ENCODE results near the gene RXRA. TPM values are rescaled to one million over a fixed set of nuclear protein-coding genes. Genes with fewer than 3 reads are reported as not detected.
A peak's percentile ranks its signal among the peaks of the same experiment; 100 is the strongest.

The RXRA gene
- total RNA-seq, 2 donors from 2014 or later: 34.5 to 50.8 TPM

DNA sequence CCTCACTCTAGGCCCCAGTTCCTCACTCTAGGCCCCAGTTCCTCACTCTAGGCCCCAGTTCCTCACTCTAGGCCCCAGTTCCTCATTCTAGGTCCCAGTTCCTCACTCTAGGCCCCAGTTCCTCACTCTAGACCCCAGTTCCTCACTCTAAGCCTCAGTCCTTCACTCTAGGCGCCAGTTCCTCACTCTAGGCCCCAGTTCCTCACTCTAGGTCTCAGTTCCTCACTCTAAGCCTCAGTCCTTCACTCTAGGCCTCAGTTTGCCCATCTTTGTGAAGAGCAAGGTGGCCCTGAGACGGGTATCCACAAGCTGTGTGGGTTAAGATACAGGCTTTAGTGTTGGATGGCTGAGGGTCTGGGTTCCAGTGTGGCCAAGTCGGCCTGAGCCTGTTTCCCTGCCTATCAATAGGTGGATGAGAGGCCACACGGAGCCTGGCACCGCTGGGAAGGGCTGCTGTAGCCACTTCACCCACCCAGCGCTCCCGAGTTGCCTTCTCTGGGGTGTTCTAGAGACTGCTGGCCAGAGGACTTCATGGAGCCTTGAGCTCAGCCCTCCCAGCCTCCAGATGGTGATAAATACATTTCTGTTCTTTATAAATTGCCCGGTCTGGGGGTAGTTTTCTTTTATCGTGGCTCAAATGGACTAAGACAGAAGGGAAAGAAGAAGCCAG lies 150.2 kb downstream of the RXRA start:
- Histone ChIP-seq H3K36me3 (no peaks in the 10 kb centered on the region), H3K27me3 (no peaks in the 10 kb centered on the region), H3K27ac (peak overlapping the region in 1 of 2 donors; percentile 60), H3K4me1 (peaks cover 0 to 36% of the 10 kb centered on the region in 2 donors), H3K9me3 (no peaks in the 10 kb centered on the region), H3K4me3 (no peak overlapping the region)
- DNase-seq (ENCODE audit: low spot score): no peak
- TF ChIP-seq, protein P1, sequence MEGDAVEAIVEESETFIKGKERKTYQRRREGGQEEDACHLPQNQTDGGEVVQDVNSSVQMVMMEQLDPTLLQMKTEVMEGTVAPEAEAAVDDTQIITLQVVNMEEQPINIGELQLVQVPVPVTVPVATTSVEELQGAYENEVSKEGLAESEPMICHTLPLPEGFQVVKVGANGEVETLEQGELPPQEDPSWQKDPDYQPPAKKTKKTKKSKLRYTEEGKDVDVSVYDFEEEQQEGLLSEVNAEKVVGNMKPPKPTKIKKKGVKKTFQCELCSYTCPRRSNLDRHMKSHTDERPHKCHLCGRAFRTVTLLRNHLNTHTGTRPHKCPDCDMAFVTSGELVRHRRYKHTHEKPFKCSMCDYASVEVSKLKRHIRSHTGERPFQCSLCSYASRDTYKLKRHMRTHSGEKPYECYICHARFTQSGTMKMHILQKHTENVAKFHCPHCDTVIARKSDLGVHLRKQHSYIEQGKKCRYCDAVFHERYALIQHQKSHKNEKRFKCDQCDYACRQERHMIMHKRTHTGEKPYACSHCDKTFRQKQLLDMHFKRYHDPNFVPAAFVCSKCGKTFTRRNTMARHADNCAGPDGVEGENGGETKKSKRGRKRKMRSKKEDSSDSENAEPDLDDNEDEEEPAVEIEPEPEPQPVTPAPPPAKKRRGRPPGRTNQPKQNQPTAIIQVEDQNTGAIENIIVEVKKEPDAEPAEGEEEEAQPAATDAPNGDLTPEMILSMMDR (IDR thresholded peaks at IDR 0.05): no peak

DNA sequence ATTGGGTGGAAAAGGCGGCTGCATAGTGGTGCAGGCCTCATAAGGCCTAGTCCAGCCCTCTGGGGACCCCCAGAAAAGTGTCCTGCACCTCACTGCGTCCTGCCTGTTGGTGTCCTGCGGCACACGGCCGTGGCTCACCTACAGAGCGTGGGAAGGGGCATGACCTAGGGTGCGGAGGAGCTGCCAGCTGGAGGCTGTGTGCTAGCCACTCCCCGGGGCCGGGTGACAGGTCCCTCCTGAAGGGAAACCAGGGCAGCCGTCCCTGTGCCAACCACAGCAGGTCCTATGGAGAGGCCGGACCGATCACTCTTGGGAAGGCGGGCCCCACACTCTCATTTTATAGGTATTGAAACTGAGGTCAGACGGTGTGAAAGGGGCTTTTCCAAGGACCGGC lies 150.7 kb downstream of the RXRA start:
- Histone ChIP-seq H3K27ac (no peak overlapping the region), H3K36me3 (no peaks in the 10 kb centered on the region), H3K4me1 (peaks cover 0 to 36% of the 10 kb centered on the region in 2 donors), H3K27me3 (no peaks in the 10 kb centered on the region), H3K9me3 (no peaks in the 10 kb centered on the region), H3K4me3 (no peak overlapping the region)
- DNase-seq (ENCODE audit: low spot score): no peak
- TF ChIP-seq, protein P1 (IDR thresholded peaks at IDR 0.05): no peak

DNA sequence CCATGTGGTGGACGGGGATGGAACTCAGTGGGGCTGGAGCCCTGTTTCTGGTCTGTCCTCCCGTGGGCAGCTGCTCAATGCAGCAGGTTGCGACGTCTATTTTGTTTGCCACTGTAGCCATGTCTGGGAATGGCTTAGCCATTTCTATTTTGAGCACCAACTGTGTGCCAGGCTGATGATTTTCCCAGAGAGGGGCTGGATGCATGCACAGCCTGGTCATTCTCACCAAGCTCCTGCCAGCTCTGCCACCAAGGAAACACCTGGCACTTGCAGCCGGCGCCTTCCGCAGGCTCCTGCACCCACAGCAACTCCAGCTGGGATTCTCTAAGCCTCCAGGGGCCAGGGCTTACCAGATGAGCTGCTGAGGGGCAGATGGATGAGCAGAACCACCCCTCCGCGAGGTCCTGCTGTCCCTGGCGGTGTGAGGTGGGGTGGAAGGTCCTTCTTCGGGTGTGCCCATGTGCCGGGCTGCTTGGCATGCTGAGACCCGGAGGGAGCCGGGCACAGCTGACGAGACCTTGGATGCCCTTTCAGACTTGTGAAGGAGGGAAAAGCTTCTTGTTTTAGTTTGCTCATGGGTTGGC lies 151.2 kb downstream of the RXRA start:
- DNase-seq (ENCODE audit: low spot score): no peak
- TF ChIP-seq, protein P1 (IDR thresholded peaks at IDR 0.05): no peak
- no peak overlapping the region for H3K4me3 ChIP-seq
- H3K27ac ChIP-seq: no peak overlapping the region
- H3K36me3 ChIP-seq: no peaks in the 10 kb centered on the region
- peaks cover 0 to 33% of the 10 kb centered on the region in 2 donors for H3K4me1 ChIP-seq
- H3K27me3 ChIP-seq: no peaks in the 10 kb centered on the region
- no peaks in the 10 kb centered on the region for H3K9me3 ChIP-seq

DNA sequence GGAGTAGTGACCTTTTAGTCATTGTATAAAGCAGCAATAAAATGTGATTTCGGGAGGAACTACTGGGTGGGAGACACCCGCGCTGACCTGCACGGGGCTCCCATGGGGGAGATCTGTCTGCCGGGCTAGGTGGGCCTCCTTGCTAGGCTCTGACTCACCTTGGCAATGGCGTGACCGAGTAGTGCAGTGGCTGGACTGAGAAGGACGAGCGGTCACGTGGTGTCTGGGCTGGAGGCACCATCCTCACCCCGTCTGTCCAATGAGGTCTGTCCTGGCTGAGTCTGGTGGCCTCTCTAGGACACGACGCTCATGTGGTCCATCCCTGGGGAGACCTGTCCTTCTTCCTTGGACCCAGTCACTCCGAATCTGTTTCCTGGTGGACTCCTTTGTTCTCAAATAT lies 151.7 kb downstream of the RXRA start:
- no peaks in the 10 kb centered on the region for H3K9me3 ChIP-seq
- TF ChIP-seq, protein P1 (IDR thresholded peaks at IDR 0.05): no peak
- H3K4me1 ChIP-seq: peaks cover 0 to 28% of the 10 kb centered on the region in 2 donors
- H3K27ac ChIP-seq: no peak overlapping the region
- no peak overlapping the region for H3K4me3 ChIP-seq
- no peaks in the 10 kb centered on the region for H3K36me3 ChIP-seq
- no peaks in the 10 kb centered on the region for H3K27me3 ChIP-seq
- no peak for DNase-seq (ENCODE audit: low spot score)

DNA sequence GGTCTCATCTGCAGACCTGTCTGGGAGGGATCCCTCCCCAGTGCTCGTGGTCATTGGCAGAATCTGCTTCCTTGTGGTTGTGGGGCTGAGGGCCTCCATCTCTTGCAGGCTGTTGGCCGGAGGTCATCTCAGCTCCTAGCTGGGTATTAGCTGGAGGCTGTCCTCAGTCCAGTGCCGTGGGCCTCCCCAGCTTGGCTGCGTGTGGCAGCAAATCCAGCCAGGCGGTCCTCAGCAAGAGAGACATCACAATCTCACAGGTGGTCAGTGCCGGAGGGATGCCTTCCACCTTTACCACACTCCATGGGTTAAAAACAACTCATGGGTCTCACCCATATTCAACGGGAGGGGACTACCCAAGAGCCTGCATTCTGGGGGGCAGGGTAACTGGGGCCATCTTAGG lies 155.5 kb downstream of the RXRA start:
- Histone ChIP-seq H3K4me3 (no peak overlapping the region), H3K4me1 (no peaks in the 10 kb centered on the region), H3K9me3 (no peaks in the 10 kb centered on the region)

More for the DNA sequence above, 155.5 kb downstream of the RXRA start:
- Histone ChIP-seq H3K27ac (no peak overlapping the region), H3K36me3 (no peaks in the 10 kb centered on the region), H3K27me3 (no peaks in the 10 kb centered on the region)
- no peak for DNase-seq (ENCODE audit: low spot score)
- TF ChIP-seq, protein P1 (IDR thresholded peaks at IDR 0.05): no peak

Measured in right atrium auricular region (tissue), 2 donors.